H1 (cell line): ENCODE measurements around the gene ACSM3. TPM values are rescaled to one million over a fixed set of nuclear protein-coding genes. Genes with fewer than 3 reads are reported as not detected.

Experiments used
- CBX8 ChIP-seq: fragments of 300-800, 300-1000 bp; sonication (generic); IDR thresholded peaks from 2 replicates; pipeline ENCODE4 v1.7.1; 2016; ENCODE audit warnings: low read depth, low read length, borderline replicate concordance
- NRF1 ChIP-seq: IDR thresholded peaks from 2 replicates; pipeline ENCODE4 v1.6.1; 2011; ENCODE audit warnings: mild to moderate bottlenecking, low read depth, low read length, improper control_type of control experiment
- SRF ChIP-seq: IDR thresholded peaks from 2 replicates; pipeline ENCODE4 v1.6.1; 2011; ENCODE audit warnings: mild to moderate bottlenecking, low read depth, low read length, moderate library complexity
- TBP ChIP-seq: IDR thresholded peaks from 2 replicates; pipeline ENCODE4 v1.6.1; 2011; ENCODE audit warnings: low read depth, low read length, improper control_type of control experiment
- TCF12 ChIP-seq: IDR thresholded peaks from 2 replicates; pipeline ENCODE4 v1.6.1; 2011; ENCODE audit warnings: low read depth, mild to moderate bottlenecking, low read length
- polyA plus RNA-seq, 7 experiments: library from polyadenylated mRNA; depleted of rRNA in 3 of 7; stranded (reverse) in 5 of 7; unstranded in 2 of 7; fragments of >200 nt in 5 of 7; fragments of 200-250 nt in 2 of 7; gene quantifications; 1 replicate in 5 of 7; 2 replicates in 1 of 7; 4 replicates in 1 of 7; pipeline versions ENCODE4 v1.2.1 to v1.2.3, GENCODE V29; 2011 to 2013; ENCODE audit warnings: missing spikeins in 2 of 7, mixed read lengths in 2 of 7
- total RNA-seq: library from RNA; stranded (reverse); fragmentation: NEBNext Ultra II Directional; extraction: Animal tissue kit (Norgen Biotek cat#: 25700); gene quantifications from 2 replicates; pipeline ENCODE4 v1.2.1, GENCODE V29; 2021

Gene ACSM3
- total and polyA plus RNA-seq, 2 of the 8 experiments (the other 6 are each of a cell fraction or from before 2014, with no cell fraction given): 5.7 to 6.2 TPM

GRCh38 chr16:20765732-20766131 lies 1.9 kb downstream of the ACSM3 start (continued):
- TF ChIP-seq TCF12: no peak
- TF ChIP-seq TBP: no peak
- TF ChIP-seq SRF: no peak
- no peak for TF ChIP-seq NRF1
- no peak for TF ChIP-seq CBX8
